Measurements from ENCODE around the gene RHOF. TPM values are rescaled to one million over a fixed set of nuclear protein-coding genes. Genes with fewer than 3 reads are reported as not detected.
"Not testable (repeated sequence)": the region's sequence is repeated elsewhere in the genome, so short reads cannot be mapped to it uniquely, and the experiment has no call there.

RHOF gene
- total RNA-seq, 1 donor from 2014 or later = 14.5 TPM

DNA sequence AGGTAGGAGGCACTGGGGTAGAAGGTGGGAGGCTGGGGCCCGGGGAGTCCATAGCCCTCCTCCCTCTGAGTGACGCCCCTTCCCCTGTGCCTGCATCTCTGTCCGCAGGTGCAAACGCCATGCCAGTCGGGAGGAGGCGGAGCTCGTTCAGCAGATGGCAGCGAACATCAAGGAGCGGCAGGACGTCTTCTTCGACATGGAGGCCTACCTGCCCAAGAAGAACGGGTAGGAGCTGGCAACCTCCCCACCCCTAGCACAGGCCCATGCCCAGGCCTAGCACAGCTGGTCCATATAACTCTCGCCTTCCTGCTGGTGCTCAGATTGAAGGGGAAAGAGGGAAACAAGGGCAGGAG is 45.3 kb downstream of the RHOF start:
- DNase-seq = no peak

DNA sequence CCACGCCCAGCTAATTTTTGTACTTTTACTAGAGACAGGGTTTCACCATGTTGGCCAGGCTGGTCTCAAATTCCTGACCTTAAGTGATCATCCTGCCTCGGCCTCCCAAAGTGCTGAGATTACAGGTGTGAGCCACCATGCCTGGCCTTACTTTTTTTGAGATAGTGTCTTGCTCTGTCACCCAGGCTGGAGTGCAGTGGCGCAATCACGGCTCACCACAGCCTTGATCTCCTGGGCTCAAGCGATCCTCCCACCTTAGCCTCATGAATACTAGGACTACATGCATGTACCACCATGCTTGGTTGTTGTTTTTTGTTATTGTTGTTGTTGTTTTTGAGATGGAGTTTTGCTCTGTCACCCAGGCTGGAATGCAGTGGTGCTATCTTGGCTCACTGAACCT is 47.9 kb downstream of the RHOF start:
- not testable (repeated sequence) for DNase-seq

DNA sequence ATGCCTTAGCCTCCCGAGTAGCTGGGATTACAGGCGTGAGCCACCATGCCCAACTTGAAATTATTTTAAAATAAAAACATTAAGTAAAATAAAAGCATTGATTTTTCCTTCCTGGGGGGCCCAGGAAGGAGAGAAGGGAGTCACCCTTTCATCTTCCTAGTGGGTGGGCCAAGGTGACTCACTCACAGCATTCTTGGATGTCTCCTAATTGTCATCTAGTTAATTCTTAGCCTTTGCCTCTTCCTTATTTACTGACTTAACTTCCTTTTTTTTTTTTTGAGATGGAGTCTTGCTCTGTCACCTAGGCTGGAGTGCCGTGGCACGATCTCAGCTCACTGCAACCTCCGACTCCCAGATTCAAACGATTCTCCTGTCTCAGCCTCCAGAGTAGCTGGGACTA is 51.7 kb downstream of the RHOF start:
- no peak for DNase-seq

DNA sequence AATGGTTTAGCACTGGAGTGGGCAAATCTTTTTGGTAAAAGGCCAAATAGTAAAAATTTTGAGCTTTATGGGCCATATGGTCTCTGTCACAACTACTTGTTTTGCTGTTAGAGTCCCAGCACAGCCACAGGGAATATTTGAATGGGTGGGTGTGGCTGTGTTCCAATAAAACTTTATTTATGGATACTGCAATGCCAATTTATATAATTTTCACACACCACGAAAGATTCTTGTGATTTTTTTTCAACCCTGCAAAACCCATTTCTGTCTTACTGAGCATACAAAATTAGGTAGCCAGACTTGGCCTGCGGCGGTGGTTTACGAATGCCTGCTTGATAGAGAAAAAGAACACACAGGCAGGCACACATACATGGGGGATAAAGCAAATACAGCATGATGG is 52.6 kb downstream of the RHOF start:
- DNase-seq = no peak

DNA sequence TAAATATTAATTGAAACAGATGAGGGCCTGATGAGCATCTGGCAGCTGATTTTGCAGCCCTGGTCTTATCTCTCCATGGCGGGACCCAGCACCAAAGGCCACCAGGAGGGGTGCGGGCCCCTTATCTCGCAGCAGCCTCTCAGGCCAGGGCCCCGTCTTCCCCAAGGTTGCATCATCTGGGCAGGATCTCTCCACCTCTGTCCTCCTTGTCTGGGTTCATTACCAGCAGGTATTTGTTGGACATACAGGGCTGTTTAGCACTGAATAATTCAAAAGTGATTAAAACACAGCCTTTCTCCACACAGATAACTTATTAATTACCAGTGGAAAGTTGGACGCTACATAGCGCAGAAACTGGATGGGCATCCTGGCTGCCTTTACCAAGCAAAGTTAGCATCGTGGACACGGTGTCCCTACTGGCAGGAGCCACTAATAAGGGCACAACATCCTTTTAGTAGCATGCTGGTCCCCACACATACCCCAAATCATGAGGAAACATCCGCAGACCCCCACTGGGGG is 55.1 kb downstream of the RHOF start:
- DNase-seq = no peak

DNA sequence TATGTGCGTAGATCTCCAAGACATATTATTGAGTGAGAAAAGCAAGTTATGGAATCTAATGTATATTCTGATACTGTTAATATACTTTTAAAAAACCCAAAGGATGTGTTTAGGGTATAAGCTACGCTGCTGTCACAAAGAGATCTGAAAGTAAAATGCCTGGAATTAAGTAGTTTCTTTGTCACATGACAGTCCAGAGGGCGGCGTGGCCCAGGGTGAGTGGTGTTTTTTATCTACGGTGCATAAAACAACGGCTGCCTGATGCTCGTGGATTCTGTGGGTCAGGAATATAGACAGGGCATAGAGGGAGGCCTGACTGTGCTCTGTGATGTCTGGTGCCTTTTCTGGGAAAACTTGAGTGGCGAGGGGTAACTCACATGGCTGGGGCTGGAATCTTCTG is 59.6 kb downstream of the RHOF start:
- DNase-seq = no peak

DNA sequence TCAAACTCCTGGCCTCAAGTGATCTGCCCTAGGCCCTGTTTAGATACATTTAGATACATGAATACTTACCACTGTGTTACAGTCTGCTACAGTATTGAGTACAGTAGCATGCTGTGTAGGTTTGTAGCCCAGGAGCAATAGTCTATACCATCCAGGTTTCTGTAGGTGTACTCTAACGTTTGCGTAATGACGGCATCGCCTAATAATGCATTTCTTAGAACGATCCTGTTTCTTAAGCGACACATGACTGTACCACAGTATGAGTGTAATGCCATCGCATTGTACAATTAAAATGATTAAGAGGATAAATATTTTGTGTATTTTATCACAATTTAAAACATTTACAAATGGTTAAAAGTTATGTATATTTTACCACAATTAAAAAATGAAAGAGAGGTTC is 62.0 kb downstream of the RHOF start:
- no peak for DNase-seq

DNA sequence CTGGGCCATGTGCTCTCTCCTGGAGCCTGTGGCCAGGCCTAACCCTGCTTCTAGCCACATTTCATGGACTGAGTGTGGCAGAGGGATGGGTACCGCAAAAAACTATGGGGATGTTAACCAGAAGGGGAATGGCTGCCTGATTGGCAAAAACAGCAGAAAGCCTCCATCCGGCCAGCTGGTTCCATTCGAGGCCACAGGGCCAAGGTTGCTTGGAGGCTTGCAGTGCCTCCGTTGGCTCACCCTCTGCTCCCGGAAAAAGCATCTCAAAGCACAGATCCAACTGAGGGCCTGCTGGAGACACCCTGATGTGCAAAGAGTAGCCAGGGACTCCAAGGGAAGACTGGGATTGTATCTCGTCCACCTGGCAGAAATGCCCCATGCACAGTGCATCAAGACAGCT is 64.5 kb downstream of the RHOF start:
- DNase-seq = no peak

Other genes with a start within 250 kb of the RHOF start
- 113 TPM for gene KDM2B, start 212.7 kb downstream of the RHOF start, total RNA-seq
- 1.9 TPM for gene ORAI1, start 167.2 kb downstream of the RHOF start, total RNA-seq
- 2.8 TPM for gene MORN3, start 124.0 kb downstream of the RHOF start, total RNA-seq
- 13.7 TPM for gene TMEM120B, start 80.9 kb downstream of the RHOF start, total RNA-seq
- 2.3 TPM for gene SETD1B, start 10.3 kb upstream of the RHOF start, total RNA-seq
- gene HPD, start 65.2 kb upstream of the RHOF start, total RNA-seq = not detected
- 19.8 TPM for gene PSMD9, start 95.1 kb upstream of the RHOF start, total RNA-seq
- 9.5 TPM for gene CFAP251, start 124.9 kb upstream of the RHOF start, total RNA-seq
- 103 TPM for gene BCL7A, start 228.2 kb upstream of the RHOF start, total RNA-seq

All from occipital lobe (tissue), 2 donors.